Neuron (in vitro differentiated cells): ENCODE data around the gene IL20.

ENCODE experiments used
- H2AFZ ChIP-seq: one replicate; pipeline ENCODE4 v1.6.1; 2013; ENCODE audit warnings: low read depth, mild to moderate bottlenecking, inconsistent platforms, low read length, moderate library complexity
- H3K27me3 ChIP-seq: one replicate; pipeline ENCODE4 v1.6.1; 2013; ENCODE audit warnings: low read length; ENCODE audit not compliant: insufficient read depth
- H3K36me3 ChIP-seq: one replicate; pipeline ENCODE4 v1.6.1; 2013; ENCODE audit warnings: low read length; ENCODE audit not compliant: insufficient read depth
- H3K4me1 ChIP-seq: one replicate; pipeline ENCODE4 v1.6.1; 2013; ENCODE audit warnings: low read length; ENCODE audit not compliant: insufficient read depth
- H3K4me3 ChIP-seq: 2 replicates; pipeline ENCODE4 v1.5.1; 2013; ENCODE audit warnings: mild to moderate bottlenecking, low read length, moderate library complexity
- H3K9me3 ChIP-seq: one replicate; pipeline ENCODE4 v1.6.1; 2013; ENCODE audit warnings: low read length

The IL20 gene

DNA sequence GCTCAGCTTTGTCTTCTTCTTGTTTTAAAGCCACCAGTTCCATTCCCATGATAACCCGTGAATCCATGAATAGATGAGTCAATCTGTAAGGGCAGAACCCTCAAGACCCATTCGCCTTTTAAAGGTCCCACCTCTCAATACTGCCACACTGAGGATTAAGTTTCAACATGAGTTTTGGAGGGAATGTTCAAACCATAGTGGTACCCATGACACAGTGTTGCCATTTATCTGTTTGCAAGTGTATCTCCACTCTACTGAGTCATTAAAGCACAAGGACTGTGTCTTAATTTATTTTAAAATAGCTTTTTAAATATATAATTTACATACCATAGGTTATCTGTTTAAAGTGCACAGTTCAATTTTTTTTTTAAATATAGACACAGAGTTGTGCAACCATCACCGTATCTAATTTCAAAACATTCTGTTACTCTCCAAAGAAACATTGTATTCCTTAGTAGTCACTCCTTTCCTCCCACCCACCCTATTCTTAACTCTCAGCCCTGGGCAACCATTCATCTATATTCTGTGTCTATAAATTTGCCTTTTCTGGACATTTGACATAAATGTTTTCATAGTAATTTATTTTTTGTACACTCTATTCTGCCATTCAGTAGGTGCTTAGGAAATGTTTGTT is 27.0 kb downstream of the IL20 start:
- peaks cover 11% of the 10 kb centered on the region for H3K27me3 ChIP-seq
- no peaks in the 10 kb centered on the region for H3K9me3 ChIP-seq
- H2AFZ ChIP-seq: no peak overlapping the region
- H3K4me3 ChIP-seq: no peak overlapping the region
- no peaks in the 10 kb centered on the region for H3K36me3 ChIP-seq
- no peaks in the 10 kb centered on the region for H3K4me1 ChIP-seq

DNA sequence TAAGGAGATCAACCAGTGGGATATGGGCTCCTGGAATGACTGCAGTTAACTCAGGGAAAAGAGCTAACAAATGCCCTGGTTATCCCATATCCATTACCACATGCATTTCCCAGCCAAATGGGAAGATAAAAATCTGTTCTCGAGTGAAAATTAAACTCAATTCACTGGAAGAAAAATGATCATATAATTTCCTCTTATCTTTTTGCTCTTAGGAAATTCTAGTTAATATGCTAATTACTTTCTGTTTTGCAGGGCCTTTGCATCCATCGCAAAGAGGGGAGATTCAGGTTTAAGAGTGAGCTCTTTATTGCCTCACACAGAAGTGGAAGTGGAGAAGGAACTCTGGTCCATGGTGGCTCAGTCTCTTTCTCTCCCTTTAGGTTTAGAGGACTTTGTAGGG is 28.0 kb downstream of the IL20 start:
- Histone ChIP-seq H3K27me3 (peaks cover 11% of the 10 kb centered on the region), H3K36me3 (no peaks in the 10 kb centered on the region), H3K4me3 (no peak overlapping the region), H2AFZ (no peak overlapping the region), H3K4me1 (no peaks in the 10 kb centered on the region), H3K9me3 (no peaks in the 10 kb centered on the region)

DNA sequence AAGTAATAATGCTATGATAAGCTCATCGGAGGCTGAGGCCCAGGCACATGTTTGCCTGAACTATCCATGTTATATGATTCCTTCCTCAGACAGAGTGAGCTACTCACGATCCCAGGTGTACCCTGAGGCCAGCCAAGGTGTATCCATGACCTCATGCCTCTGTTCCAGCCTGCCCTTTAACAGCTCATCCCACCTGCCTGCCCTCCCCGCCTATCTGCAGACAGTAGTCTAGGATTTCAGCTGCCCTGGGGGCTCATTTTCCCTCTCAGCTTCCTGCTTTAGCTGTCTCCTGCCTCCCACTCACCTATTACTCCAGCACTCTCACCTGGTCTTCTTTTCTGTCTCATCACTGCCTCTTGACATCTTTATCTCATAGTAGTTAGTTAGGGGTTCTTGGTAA is 29.9 kb downstream of the IL20 start:
- Histone ChIP-seq H3K27me3 (peaks cover 3% of the 10 kb centered on the region), H3K36me3 (no peaks in the 10 kb centered on the region), H3K9me3 (no peaks in the 10 kb centered on the region), H2AFZ (no peak overlapping the region), H3K4me3 (no peak overlapping the region), H3K4me1 (no peaks in the 10 kb centered on the region)

DNA sequence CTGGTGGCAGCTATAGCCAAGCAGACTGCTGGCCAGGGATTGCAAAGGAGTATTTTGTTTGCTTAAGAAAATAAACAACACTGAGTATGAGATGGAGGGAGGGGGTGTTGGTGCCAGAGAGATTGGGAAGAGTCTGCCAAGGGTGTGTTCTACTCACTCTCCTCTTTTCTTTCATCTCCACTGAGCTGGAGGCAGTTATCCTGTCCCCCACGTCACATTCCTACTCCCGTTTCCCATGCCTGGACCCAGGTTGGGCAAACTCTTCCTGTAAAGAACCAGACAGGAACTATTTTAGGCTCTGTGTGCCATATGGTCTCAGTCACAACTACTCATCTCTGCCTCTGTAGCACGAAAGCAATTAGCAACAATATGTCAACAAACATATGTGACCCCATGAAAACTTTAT is 30.4 kb downstream of the IL20 start:
- H3K4me3 ChIP-seq: no peak overlapping the region
- H3K9me3 ChIP-seq: no peaks in the 10 kb centered on the region
- H3K36me3 ChIP-seq: no peaks in the 10 kb centered on the region
- H3K27me3 ChIP-seq: peaks cover 3% of the 10 kb centered on the region
- H3K4me1 ChIP-seq: no peaks in the 10 kb centered on the region
- H2AFZ ChIP-seq: no peak overlapping the region

DNA sequence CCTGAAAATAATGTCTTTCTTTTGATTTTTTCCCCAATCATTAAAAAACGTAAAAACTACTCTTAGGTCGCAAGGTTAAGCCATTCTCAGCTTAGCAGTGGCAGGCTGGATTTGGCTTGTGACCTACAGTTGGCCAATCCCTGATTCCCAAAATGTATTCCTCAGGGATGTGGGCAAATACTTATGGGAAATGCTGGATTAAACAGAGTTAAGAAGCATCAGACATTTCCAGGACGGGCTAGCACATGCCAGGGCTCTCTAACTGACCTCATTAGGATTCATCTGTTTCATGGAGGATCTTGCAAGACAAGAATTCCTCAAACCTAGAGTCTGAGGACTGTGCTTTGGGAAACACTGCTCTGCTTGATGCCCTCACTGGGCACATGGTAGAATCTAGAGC is 30.8 kb downstream of the IL20 start:
- no peak overlapping the region for H3K4me3 ChIP-seq

DNA sequence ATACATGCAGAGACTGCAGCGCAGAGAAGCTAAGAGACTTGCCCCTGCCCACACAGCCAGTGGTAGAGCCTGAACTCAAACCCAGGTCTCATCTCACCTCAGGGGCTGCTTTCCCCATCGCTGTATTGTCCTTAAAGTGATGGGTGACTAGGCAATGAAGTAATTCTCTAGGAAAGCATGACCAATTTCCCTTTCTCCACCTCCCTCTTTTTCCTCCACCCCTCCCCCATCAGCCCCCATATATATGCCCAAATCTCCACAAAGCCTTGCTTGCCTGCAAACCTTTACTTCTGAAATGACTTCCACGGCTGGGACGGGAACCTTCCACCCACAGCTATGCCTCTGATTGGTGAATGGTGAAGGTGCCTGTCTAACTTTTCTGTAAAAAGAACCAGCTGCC is 31.8 kb downstream of the IL20 start, which contains the start of gene IL24:
Gene IL24 (plus strand): TSS at position 269 of the 400 bp plus-strand sequence. CDS start 390 bp downstream, outside the sequence.
- Histone ChIP-seq H3K4me3 (no peak within 1 kb of the TSS), H3K27me3 (peaks cover 3% of the 10 kb centered on the region)

More for the DNA sequence above, 30.8 kb downstream of the IL20 start:
- Histone ChIP-seq H3K4me1 (no peaks in the 10 kb centered on the region), H3K9me3 (no peaks in the 10 kb centered on the region), H3K27me3 (peaks cover 3% of the 10 kb centered on the region), H3K36me3 (no peaks in the 10 kb centered on the region), H2AFZ (no peak overlapping the region)

DNA sequence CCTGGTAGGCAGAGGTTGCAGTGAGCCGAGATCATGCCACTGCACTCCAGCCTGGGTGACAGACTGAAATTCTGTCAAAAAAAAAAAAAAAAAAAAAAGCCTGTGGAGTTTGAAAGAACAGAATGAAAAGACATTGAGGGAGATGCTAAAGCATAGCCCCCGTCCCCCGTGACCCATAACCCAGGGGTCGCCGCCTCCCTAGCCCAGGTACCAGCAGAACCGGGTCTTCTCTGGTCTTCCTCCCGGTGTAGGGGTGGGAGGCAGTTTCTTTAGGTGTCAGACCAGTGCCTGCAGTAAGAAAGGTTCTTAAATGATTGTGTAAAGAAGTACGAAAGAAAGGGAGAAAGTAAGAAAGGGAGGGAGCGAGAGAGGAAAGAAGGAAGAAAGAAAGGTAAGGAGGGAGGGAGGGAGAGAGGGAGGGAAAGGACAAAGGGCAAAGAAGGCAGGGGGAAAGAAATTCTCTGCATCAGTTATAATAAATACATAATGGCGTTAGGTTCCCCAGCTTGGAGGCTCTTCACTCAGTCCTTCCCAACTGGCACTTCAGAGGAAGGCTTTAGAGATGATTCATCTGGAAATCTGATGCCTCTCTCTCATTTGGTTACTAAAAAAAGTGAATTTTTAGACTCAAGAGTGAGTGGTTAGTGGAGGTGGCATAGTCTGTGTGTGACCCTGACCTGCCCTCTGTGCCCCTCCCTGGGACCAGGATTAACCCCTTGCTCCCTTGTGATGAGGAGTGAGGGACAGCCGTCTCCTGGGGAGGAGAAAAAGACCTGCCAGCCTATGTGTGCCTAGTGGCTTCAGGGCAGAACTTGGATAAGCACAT is 32.9 kb downstream of the IL20 start:
- no peak overlapping the region for H2AFZ ChIP-seq
- no peak overlapping the region for H3K4me3 ChIP-seq
- no peaks in the 10 kb centered on the region for H3K36me3 ChIP-seq
- H3K27me3 ChIP-seq: peaks cover 3% of the 10 kb centered on the region
- H3K4me1 ChIP-seq: no peaks in the 10 kb centered on the region
- no peaks in the 10 kb centered on the region for H3K9me3 ChIP-seq

More for the DNA sequence above, 31.8 kb downstream of the IL20 start, which contains the start of gene IL24:
- Histone ChIP-seq H3K4me1 (no peaks in the 10 kb centered on the region), H3K9me3 (no peaks in the 10 kb centered on the region), H3K36me3 (no peaks in the 10 kb centered on the region), H2AFZ (no peak within 1 kb of the TSS)

DNA sequence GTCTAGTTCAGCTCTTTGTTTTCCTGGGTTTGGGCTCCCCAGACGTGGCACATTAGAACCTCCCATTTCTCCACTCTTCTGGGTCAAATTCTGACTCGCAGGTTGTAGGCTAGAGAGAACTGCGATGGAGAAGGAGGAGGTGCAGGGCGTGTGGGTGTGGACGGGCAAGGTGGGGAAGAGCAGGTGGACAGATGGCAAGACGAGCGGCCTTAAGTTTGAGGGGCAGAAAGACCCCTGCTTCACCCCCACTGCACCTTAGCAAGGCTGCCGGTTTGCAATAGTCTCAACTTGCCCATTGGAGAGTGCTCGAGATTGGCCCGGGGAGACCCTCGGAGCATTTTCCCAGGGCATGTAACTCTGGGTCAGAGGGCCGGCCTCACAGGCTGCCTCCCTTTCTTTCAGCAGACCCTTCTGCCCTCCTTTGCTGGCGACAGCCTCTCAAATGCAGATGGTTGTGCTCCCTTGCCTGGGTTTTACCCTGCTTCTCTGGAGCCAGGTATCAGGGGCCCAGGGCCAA is 33.5 kb downstream of the IL20 start:
- Histone ChIP-seq H2AFZ (no peak overlapping the region), H3K4me3 (no peak overlapping the region), H3K27me3 (peaks cover 3% of the 10 kb centered on the region), H3K9me3 (no peaks in the 10 kb centered on the region), H3K36me3 (no peaks in the 10 kb centered on the region), H3K4me1 (no peaks in the 10 kb centered on the region)

DNA sequence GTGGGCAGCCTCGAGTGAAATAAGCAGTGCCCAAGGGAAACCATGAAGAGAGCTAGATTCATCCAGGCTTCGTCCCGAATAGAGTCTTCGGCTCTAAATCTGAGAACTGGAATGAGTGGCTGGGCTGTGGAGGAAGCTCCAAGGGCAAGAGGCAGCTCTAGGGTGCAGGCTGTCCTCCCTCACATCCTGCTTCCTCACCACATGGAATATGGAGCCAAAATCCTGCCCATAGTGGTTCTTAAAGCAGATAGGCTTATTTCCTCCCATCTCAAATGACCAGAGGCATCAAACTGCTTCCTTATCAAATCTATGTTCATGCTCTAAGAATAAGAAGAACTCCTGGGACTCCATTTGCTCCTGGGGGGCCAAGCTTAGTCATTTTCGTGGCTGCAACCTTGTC is 34.3 kb downstream of the IL20 start:
- Histone ChIP-seq H3K9me3 (no peaks in the 10 kb centered on the region), H3K4me1 (no peaks in the 10 kb centered on the region), H3K4me3 (no peak overlapping the region), H3K27me3 (no peaks in the 10 kb centered on the region), H2AFZ (no peak overlapping the region), H3K36me3 (no peaks in the 10 kb centered on the region)

DNA sequence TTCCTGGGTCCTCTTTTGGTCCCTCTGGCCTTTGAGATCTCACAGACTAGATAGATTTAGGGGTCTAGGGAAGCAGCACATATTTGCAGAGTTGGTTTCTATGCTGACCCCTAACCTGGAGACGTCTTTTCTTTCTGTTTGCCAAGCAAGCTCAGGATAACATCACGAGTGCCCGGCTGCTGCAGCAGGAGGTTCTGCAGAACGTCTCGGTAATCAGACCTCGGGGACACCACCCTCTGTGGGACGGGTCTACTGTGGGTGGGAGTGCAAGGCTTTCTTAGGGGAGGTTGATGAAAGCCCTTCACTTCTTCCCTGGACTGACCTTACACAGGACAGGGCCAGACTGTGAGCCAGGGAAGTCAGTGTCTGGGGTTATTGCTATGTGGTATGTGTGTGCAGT is 34.7 kb downstream of the IL20 start:
- no peak overlapping the region for H2AFZ ChIP-seq
- no peaks in the 10 kb centered on the region for H3K9me3 ChIP-seq
- no peaks in the 10 kb centered on the region for H3K4me1 ChIP-seq
- H3K27me3 ChIP-seq: no peaks in the 10 kb centered on the region
- no peaks in the 10 kb centered on the region for H3K36me3 ChIP-seq
- no peak overlapping the region for H3K4me3 ChIP-seq

DNA sequence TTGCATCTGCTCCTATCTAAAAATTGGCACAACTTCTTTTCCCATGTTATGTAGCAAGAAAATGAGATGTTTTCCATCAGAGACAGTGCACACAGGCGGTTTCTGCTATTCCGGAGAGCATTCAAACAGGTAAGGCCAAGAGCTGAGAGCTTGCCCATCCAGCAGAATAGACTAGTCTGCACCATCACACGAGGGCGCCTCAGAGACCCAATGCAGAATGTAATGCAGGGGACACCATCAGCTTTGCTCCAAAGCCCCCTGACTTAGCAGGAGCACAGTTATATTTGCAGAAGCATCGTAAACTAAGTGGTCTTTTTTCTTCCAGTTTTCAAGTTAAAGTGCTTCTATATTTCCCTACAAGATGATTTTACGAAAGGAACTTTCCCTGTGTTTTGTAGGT is 36.5 kb downstream of the IL20 start:
- H3K4me3 ChIP-seq: no peak overlapping the region

DNA sequence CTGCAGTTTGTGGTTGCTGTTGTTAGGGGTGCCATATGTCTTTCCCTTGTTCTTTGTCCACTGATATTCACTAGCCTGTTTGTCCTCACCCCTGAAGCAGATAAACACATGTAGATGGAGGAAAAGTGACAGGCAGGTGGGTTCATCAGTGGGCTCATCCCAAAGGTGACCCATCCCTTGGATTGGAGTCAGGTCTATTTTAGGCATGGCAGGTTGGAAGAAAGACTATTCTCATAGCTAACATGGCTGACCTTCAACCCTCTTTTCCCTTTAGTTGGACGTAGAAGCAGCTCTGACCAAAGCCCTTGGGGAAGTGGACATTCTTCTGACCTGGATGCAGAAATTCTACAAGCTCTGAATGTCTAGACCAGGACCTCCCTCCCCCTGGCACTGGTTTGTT is 37.3 kb downstream of the IL20 start:
- no peaks in the 10 kb centered on the region for H3K9me3 ChIP-seq
- peaks cover 16% of the 10 kb centered on the region for H3K27me3 ChIP-seq
- H2AFZ ChIP-seq: no peak overlapping the region
- no peaks in the 10 kb centered on the region for H3K36me3 ChIP-seq
- H3K4me1 ChIP-seq: no peaks in the 10 kb centered on the region
- no peak overlapping the region for H3K4me3 ChIP-seq

More for the DNA sequence above, 36.5 kb downstream of the IL20 start:
- peaks cover 8% of the 10 kb centered on the region for H3K27me3 ChIP-seq
- H2AFZ ChIP-seq: no peak overlapping the region
- no peaks in the 10 kb centered on the region for H3K4me1 ChIP-seq
- no peaks in the 10 kb centered on the region for H3K9me3 ChIP-seq
- no peaks in the 10 kb centered on the region for H3K36me3 ChIP-seq

DNA sequence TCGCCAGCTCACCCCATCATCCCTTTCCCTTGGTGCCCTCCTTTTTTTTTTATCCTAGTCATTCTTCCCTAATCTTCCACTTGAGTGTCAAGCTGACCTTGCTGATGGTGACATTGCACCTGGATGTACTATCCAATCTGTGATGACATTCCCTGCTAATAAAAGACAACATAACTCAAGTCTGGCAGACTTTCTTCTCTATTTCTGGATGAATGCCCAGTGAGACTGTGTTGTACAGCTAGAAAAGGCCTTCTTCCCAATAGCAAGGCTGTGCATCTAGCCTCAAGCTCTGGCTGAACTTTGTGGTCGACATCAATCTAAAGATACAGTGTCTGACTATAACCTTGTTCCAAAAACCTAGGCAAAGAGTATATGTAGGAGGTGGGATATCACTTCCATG is 38.3 kb downstream of the IL20 start:
- no peak overlapping the region for H2AFZ ChIP-seq
- peaks cover 26% of the 10 kb centered on the region for H3K27me3 ChIP-seq
- H3K9me3 ChIP-seq: no peaks in the 10 kb centered on the region
- no peaks in the 10 kb centered on the region for H3K4me1 ChIP-seq
- no peak overlapping the region for H3K4me3 ChIP-seq
- H3K36me3 ChIP-seq: no peaks in the 10 kb centered on the region
